ENCODE results near the gene CASD1. TPM values are rescaled to one million over a fixed set of nuclear protein-coding genes. Genes with fewer than 3 reads are reported as not detected.

Gene CASD1
- polyA plus RNA-seq, 1 experiment = 14.0 TPM

- POLR2A ChIA-PET = no interaction called here
- no peaks in the 10 kb centered on the region for H3K9me3 ChIP-seq (ENCODE audit: control insufficient read depth, insufficient read depth, low read length)
- H3K4me3 ChIP-seq (ENCODE audit: low read depth, low read length) = no peak overlapping the region
- TF ChIP-seq, protein P1, sequence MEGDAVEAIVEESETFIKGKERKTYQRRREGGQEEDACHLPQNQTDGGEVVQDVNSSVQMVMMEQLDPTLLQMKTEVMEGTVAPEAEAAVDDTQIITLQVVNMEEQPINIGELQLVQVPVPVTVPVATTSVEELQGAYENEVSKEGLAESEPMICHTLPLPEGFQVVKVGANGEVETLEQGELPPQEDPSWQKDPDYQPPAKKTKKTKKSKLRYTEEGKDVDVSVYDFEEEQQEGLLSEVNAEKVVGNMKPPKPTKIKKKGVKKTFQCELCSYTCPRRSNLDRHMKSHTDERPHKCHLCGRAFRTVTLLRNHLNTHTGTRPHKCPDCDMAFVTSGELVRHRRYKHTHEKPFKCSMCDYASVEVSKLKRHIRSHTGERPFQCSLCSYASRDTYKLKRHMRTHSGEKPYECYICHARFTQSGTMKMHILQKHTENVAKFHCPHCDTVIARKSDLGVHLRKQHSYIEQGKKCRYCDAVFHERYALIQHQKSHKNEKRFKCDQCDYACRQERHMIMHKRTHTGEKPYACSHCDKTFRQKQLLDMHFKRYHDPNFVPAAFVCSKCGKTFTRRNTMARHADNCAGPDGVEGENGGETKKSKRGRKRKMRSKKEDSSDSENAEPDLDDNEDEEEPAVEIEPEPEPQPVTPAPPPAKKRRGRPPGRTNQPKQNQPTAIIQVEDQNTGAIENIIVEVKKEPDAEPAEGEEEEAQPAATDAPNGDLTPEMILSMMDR (IDR thresholded peaks at IDR 0.05; ENCODE audit: low read depth, low read length) = no peak
- no peak overlapping the region for H3K27ac ChIP-seq (ENCODE audit: low read depth, low read length)
- H3K27me3 ChIP-seq (ENCODE audit: control insufficient read depth, insufficient read depth, low read length) = no peaks in the 10 kb centered on the region
- DNase-seq (ENCODE audit: low read depth, low spot score) = no peak
- CTCF ChIA-PET = no interaction called here
Observed at GRCh38 chr7:94486216-94486615, 23.4 kb upstream of the CASD1 start.

GRCh38 chr7:94491410-94491809 is 18.2 kb upstream of the CASD1 start:
- Histone ChIP-seq H3K27ac (ENCODE audit: low read depth, low read length) (no peak overlapping the region), H3K4me3 (ENCODE audit: low read depth, low read length) (no peak overlapping the region), H3K9me3 (ENCODE audit: control insufficient read depth, insufficient read depth, low read length) (no peaks in the 10 kb centered on the region), H3K27me3 (ENCODE audit: control insufficient read depth, insufficient read depth, low read length) (peaks cover 3% of the 10 kb centered on the region)
- TF ChIP-seq, protein P1 (IDR thresholded peaks at IDR 0.05; ENCODE audit: low read depth, low read length) = no peak
- POLR2A ChIA-PET = no interaction called here
- no peak for DNase-seq (ENCODE audit: low read depth, low spot score)
- CTCF ChIA-PET = no interaction called here

DNA sequence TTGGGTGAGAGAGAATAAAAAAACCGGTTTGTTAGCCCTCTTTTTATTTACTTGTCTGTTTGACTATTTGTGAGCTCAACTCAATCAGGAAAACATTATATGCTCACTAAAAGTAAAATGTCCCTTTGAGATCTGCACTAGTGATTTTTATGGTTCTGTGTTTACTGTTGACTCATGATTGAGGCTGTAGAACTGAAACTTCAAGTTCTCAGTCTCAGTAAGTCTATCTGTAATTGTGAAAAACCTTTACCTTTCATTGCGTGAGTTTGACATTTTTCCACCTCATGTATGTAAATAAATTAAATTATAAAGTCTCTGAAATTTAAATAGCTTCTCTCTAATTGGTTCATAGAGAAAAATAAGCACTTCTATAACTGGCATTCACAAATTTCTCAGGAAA is 17.0 kb upstream of the CASD1 start:
- TF ChIP-seq, protein P1 (IDR thresholded peaks at IDR 0.05; ENCODE audit: low read depth, low read length) = no peak
- ChIA-PET POLR2A (no interaction called here), CTCF (interaction anchor here (1.5 kb wide), 1 partner anchor 984 kb away, joined by 4 read pairs; no protein-coding TSS in a partner anchor)
- DNase-seq (ENCODE audit: low read depth, low spot score) = no peak
- Histone ChIP-seq H3K27ac (ENCODE audit: low read depth, low read length) (no peak overlapping the region), H3K4me3 (ENCODE audit: low read depth, low read length) (no peak overlapping the region), H3K9me3 (ENCODE audit: control insufficient read depth, insufficient read depth, low read length) (peaks cover 5% of the 10 kb centered on the region), H3K27me3 (ENCODE audit: control insufficient read depth, insufficient read depth, low read length) (peaks cover 3% of the 10 kb centered on the region)

GRCh38 chr7:94497874-94498670 is 11.5 kb upstream of the CASD1 start:
- POLR2A ChIA-PET = no interaction called here

DNA sequence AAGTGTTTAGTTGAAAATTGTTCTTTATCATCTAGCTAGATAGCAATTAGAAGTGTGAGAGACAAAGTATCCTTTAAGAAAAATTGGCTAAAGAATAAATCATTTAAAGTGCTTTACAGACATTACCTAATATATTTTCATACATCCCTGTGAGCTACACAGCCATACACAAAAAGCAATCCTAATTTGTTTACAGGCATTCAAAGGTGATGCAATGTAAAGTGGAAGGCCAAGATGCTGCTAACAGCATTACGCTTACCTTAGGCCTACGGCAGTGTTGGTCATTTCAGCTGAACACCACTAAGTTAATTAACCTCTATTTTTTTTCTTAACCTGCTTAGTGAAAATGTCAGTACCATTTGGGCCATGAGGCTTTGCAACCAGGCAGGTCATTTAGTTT is 10.7 kb upstream of the CASD1 start:
- ChIA-PET POLR2A (no interaction called here), CTCF (no interaction called here)
- Histone ChIP-seq H3K9me3 (ENCODE audit: control insufficient read depth, insufficient read depth, low read length) (peaks cover 5% of the 10 kb centered on the region), H3K27ac (ENCODE audit: low read depth, low read length) (no peak overlapping the region), H3K4me3 (ENCODE audit: low read depth, low read length) (no peak overlapping the region), H3K27me3 (ENCODE audit: control insufficient read depth, insufficient read depth, low read length) (no peaks in the 10 kb centered on the region)
- DNase-seq (ENCODE audit: low read depth, low spot score) = no peak
- TF ChIP-seq, protein P1 (IDR thresholded peaks at IDR 0.05; ENCODE audit: low read depth, low read length) = no peak

More at GRCh38 chr7:94497874-94498670, 11.5 kb upstream of the CASD1 start:
- TF ChIP-seq, protein P1 (IDR thresholded peaks at IDR 0.05; ENCODE audit: low read depth, low read length) = no peak
- Histone ChIP-seq H3K4me3 (ENCODE audit: low read depth, low read length) (no peak overlapping the region), H3K9me3 (ENCODE audit: control insufficient read depth, insufficient read depth, low read length) (peaks cover 5% of the 10 kb centered on the region), H3K27me3 (ENCODE audit: control insufficient read depth, insufficient read depth, low read length) (peaks cover 3% of the 10 kb centered on the region), H3K27ac (ENCODE audit: low read depth, low read length) (no peak overlapping the region)
- CTCF ChIA-PET = interaction anchor here (1.0 kb wide), 1 partner anchor 12 kb away, joined by 3 read pairs; no protein-coding TSS in a partner anchor
- no peak for DNase-seq (ENCODE audit: low read depth, low spot score)

Data from AG04450 (cell line).